Activated naive CD4-positive, alpha-beta T cell treated with anti-CD3 and anti-CD28 coated beads for 36 hours (primary cell): Measurements from ENCODE around the gene CSTF1. TPM values are rescaled to one million over a fixed set of nuclear protein-coding genes. Genes with fewer than 3 reads are reported as not detected.
"Not testable (repeated sequence)": the region's sequence is repeated elsewhere in the genome, so short reads cannot be mapped to it uniquely, and the experiment has no call there.

ENCODE experiments used
- CTCF ChIA-PET: fragments of 350-600 bp; sonication (Branson Sonifier 250); formaldehyde crosslinking; loops from one replicate; lab custom pipeline; 2021; ENCODE audit warnings: antibody characterized with exemption; lab: Charles Lee
- DNase-seq: peaks from one replicate; pipeline ENCODE4 v3.0.0-alpha.2; 2020
- H3K27ac Mint-ChIP-seq: one replicate; pipeline ENCODE4 v1.8.0; 2021; ENCODE audit warnings: mild to moderate bottlenecking, mixed read lengths
- H3K27me3 Mint-ChIP-seq: one replicate; pipeline ENCODE4 v1.8.0; 2021; ENCODE audit warnings: low read depth, mixed read lengths
- H3K36me3 Mint-ChIP-seq: one replicate; pipeline ENCODE4 v1.8.0; 2021; ENCODE audit warnings: low read depth, mixed read lengths
- H3K4me1 Mint-ChIP-seq: one replicate; pipeline ENCODE4 v1.8.0; 2021; ENCODE audit warnings: low read depth, mixed read lengths
- H3K4me3 Mint-ChIP-seq: one replicate; pipeline ENCODE4 v1.8.0; 2021; ENCODE audit warnings: mild to moderate bottlenecking, moderate library complexity, mixed read lengths
- H3K9me3 Mint-ChIP-seq: one replicate; pipeline ENCODE4 v1.8.0; 2021; ENCODE audit warnings: mixed read lengths
- intact Hi-C: fragments of 100-400 bp; cut with micrococcal nuclease; formaldehyde crosslinking; loops from one replicate; pipeline ENCODE4 v1.15.1; 2023
- total RNA-seq, 2 experiments: library from RNA; stranded (reverse); gene quantifications; one replicate each; pipeline ENCODE4 v1.2.3, GENCODE V29; 2021

CSTF1 gene
- total RNA-seq, 2 experiments from 2014 or later, result 68.0 to 70.7 TPM

- no peak overlapping the region for H3K4me3 Mint-ChIP-seq
- peaks cover 58% of the 10 kb centered on the region for H3K36me3 Mint-ChIP-seq
- no peak overlapping the region for H3K27ac Mint-ChIP-seq
- H3K27me3 Mint-ChIP-seq, result no peaks in the 10 kb centered on the region
- intact Hi-C loops, result no loop called here
- peaks cover 6% of the 10 kb centered on the region for H3K4me1 Mint-ChIP-seq
- H3K9me3 Mint-ChIP-seq, result no peaks in the 10 kb centered on the region
- CTCF ChIA-PET, result no interaction called here
- peak; percentile 14 for DNase-seq
Measured at GRCh38 chr20:56373942-56374341, 18.5 kb upstream of the CSTF1 start.

GRCh38 chr20:56376331-56376730 lies 16.1 kb upstream of the CSTF1 start:
- Mint-ChIP-seq H3K36me3 (peaks cover 55% of the 10 kb centered on the region), H3K4me3 (no peak overlapping the region), H3K4me1 (peaks cover 6% of the 10 kb centered on the region), H3K27ac (no peak overlapping the region), H3K27me3 (no peaks in the 10 kb centered on the region), H3K9me3 (no peaks in the 10 kb centered on the region)
- intact Hi-C loops, result no loop called here
- DNase-seq, result no peak
- CTCF ChIA-PET, result interaction anchor here (0.6 kb wide), 1 partner anchor 69 kb away, joined by 5 read pairs; no protein-coding TSS in a partner anchor

DNA sequence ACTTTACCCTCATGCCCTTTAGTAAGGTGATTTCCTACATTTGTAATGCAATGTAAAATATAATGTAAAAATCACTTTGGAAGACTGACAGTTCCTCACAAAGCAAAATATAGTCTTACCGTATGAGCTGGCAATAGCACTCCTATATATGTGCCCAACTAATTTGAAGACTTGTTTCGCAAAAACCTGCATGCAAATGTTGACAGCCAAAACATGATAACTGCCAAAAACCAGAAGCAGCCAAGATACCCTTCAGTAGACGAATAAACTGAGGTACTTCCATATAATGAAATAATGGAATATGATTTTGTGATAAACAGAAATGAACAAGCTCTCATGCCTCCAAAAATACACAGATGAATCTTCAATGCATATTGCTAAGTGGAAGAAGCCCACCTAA lies 14.1 kb upstream of the CSTF1 start:
- Mint-ChIP-seq H3K36me3 (peaks cover 59% of the 10 kb centered on the region), H3K27ac (no peak overlapping the region), H3K4me3 (no peak overlapping the region), H3K9me3 (no peaks in the 10 kb centered on the region), H3K27me3 (no peaks in the 10 kb centered on the region), H3K4me1 (peaks cover 2% of the 10 kb centered on the region)
- DNase-seq, result no peak
- CTCF ChIA-PET, result no interaction called here
- intact Hi-C loops, result no loop called here

DNA sequence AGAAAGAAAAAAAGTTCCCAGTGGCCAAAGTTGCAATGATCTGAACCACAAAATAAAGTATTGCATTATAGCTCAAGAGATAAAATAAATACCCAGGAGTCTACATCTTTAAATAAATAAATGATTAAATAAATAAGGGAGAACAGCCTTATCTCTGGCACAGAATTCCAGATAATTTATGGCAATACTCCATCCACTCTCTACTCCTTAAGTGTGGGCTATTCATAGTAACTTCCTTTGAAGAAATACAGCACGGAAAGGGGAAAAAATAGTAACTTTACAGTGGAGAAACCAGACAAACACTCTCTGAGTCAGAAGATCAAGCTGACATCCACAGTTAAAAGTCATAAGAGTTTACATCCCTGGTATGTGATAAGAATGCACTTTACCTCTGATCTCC lies 12.1 kb upstream of the CSTF1 start:
- no peak overlapping the region for H3K4me3 Mint-ChIP-seq
- peaks cover 60% of the 10 kb centered on the region for H3K36me3 Mint-ChIP-seq
- peaks cover 2% of the 10 kb centered on the region for H3K4me1 Mint-ChIP-seq
- CTCF ChIA-PET, result no interaction called here
- intact Hi-C loops, result no loop called here
- DNase-seq, result no peak
- no peak overlapping the region for H3K27ac Mint-ChIP-seq
- H3K27me3 Mint-ChIP-seq, result no peaks in the 10 kb centered on the region
- no peaks in the 10 kb centered on the region for H3K9me3 Mint-ChIP-seq

DNA sequence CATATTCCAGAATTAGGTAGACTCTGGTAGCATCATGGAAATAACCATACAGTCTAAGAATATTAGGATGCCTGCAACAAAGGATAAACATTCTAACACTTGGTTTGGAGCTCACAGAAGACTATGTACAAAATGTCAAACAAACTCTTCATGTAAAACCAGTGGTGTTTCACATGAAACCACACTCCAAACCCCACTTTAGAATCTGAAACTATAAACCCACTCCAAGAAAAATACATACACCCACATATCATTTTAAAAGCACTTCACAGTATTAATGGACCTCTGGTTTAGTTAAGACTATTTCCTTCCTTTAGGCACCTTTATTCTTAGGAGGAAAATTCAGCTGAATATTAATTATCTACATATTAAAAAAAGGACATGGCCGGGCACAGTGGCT lies 10.9 kb upstream of the CSTF1 start:
- H3K9me3 Mint-ChIP-seq, result no peaks in the 10 kb centered on the region
- CTCF ChIA-PET, result interaction anchor here (0.6 kb wide), 1 partner anchor 78 kb away, joined by 3 read pairs; no protein-coding TSS in a partner anchor
- intact Hi-C loops, result no loop called here
- H3K36me3 Mint-ChIP-seq, result peaks cover 62% of the 10 kb centered on the region
- peaks cover under 1% of the 10 kb centered on the region for H3K4me1 Mint-ChIP-seq
- DNase-seq, result no peak
- H3K27me3 Mint-ChIP-seq, result no peaks in the 10 kb centered on the region
- no peak overlapping the region for H3K27ac Mint-ChIP-seq
- no peak overlapping the region for H3K4me3 Mint-ChIP-seq

DNA sequence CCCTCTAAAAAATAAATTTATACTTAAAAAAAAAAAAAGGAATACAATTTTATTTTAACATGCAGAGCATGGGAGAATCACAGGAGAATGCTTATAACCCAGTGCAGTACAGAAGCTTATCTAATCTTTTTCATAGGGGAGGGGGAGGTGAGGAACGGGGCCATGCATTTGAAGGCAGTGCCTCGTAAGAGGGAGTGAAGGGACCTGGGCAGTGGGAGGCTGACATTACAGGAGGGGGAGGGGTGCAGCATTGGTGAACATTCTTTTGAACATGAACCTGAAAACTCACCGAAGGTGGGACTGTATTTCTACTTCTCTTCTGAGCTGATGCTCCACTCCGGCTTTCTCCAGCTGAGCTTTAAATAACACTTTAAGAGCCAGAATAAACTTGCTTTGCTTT lies 9.7 kb upstream of the CSTF1 start:
- H3K27me3 Mint-ChIP-seq, result no peaks in the 10 kb centered on the region
- peaks cover 62% of the 10 kb centered on the region for H3K36me3 Mint-ChIP-seq
- intact Hi-C loops, result no loop called here
- no peak for DNase-seq
- CTCF ChIA-PET, result no interaction called here
- no peak overlapping the region for H3K27ac Mint-ChIP-seq
- no peak overlapping the region for H3K4me3 Mint-ChIP-seq
- H3K9me3 Mint-ChIP-seq, result no peaks in the 10 kb centered on the region
- H3K4me1 Mint-ChIP-seq, result no peaks in the 10 kb centered on the region

DNA sequence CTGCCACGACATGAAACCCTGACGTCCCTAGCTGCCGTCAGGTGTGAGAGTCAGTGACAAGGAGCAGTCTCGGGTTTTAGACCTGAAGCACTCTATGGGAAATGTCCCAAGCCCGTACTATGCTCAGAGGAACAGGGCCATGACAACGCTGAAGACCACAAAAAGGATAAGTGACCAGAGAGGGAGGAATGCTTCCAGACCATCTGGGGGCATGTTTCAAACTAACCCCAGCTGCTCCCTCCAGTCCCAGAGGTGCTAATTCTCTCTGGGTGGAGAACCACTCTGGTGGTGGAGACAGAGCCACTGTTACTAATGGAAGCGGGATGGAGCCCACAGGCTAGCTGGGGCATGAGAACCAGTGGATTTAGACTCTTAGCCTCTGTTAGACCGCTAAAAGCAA lies 9.1 kb upstream of the CSTF1 start:
- no peak for DNase-seq
- Mint-ChIP-seq H3K9me3 (no peaks in the 10 kb centered on the region), H3K36me3 (peaks cover 61% of the 10 kb centered on the region), H3K4me1 (no peaks in the 10 kb centered on the region), H3K27me3 (no peaks in the 10 kb centered on the region), H3K27ac (no peak overlapping the region), H3K4me3 (no peak overlapping the region)
- CTCF ChIA-PET, result no interaction called here
- intact Hi-C loops, result no loop called here

GRCh38 chr20:56385130-56385529 lies 7.3 kb upstream of the CSTF1 start:
- H3K36me3 Mint-ChIP-seq, result peaks cover 65% of the 10 kb centered on the region

GRCh38 chr20:56386219-56386618 lies 6.2 kb upstream of the CSTF1 start:
- CTCF ChIA-PET, result no interaction called here
- no peak for DNase-seq
- H3K27ac Mint-ChIP-seq, result no peak overlapping the region
- H3K27me3 Mint-ChIP-seq, result no peaks in the 10 kb centered on the region
- no peaks in the 10 kb centered on the region for H3K9me3 Mint-ChIP-seq
- intact Hi-C loops, result no loop called here
- no peak overlapping the region for H3K4me3 Mint-ChIP-seq
- peaks cover 7% of the 10 kb centered on the region for H3K4me1 Mint-ChIP-seq
- peaks cover 62% of the 10 kb centered on the region for H3K36me3 Mint-ChIP-seq

More at GRCh38 chr20:56385130-56385529, 7.3 kb upstream of the CSTF1 start:
- Mint-ChIP-seq H3K27ac (no peak overlapping the region), H3K9me3 (no peaks in the 10 kb centered on the region), H3K4me3 (no peak overlapping the region), H3K27me3 (no peaks in the 10 kb centered on the region), H3K4me1 (peaks cover 3% of the 10 kb centered on the region)
- CTCF ChIA-PET, result no interaction called here
- no peak for DNase-seq
- intact Hi-C loops, result no loop called here

GRCh38 chr20:56388882-56389281 lies 3.6 kb upstream of the CSTF1 start:
- H3K4me3 Mint-ChIP-seq, result no peak overlapping the region
- peaks cover 16% of the 10 kb centered on the region for H3K4me1 Mint-ChIP-seq
- no peak overlapping the region for H3K27ac Mint-ChIP-seq
- CTCF ChIA-PET, result no interaction called here
- no peaks in the 10 kb centered on the region for H3K9me3 Mint-ChIP-seq
- no peak for DNase-seq
- intact Hi-C loops, result no loop called here
- H3K36me3 Mint-ChIP-seq, result peaks cover 61% of the 10 kb centered on the region
- no peaks in the 10 kb centered on the region for H3K27me3 Mint-ChIP-seq

DNA sequence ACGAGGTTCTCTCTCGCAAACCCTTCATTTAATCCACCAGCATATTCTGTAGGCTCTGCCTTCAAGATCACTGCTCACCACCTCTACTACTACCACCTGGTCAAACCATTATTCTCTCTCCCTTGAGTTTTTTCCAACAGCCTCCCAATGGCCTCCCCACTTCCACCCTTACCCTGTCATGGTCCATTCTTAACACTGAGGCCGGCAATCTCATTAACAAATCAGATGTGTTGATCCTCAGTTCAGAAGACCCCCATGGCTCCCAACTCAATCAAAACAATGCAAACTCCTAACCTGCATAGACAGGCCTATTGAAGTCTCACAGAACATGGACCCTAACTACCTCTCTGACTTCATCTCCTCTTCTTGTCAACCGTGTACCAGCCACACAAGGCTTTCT lies 2.6 kb upstream of the CSTF1 start:
- no peak for DNase-seq
- Mint-ChIP-seq H3K4me3 (peak overlapping the region; percentile 16), H3K9me3 (no peaks in the 10 kb centered on the region), H3K36me3 (peaks cover 59% of the 10 kb centered on the region), H3K27ac (no peak overlapping the region), H3K4me1 (peaks cover 21% of the 10 kb centered on the region), H3K27me3 (no peaks in the 10 kb centered on the region)
- intact Hi-C loops, result no loop called here
- CTCF ChIA-PET, result no interaction called here

- CTCF ChIA-PET, H3K27ac Mint-ChIP-seq: not testable (repeated sequence)
Measured at GRCh38 chr20:56390396-56390795, 2.0 kb upstream of the CSTF1 start.

GRCh38 chr20:56391037-56391436 lies 1.4 kb upstream of the CSTF1 start:
- intact Hi-C loops, result no loop called here
- Mint-ChIP-seq H3K4me3 (no peak overlapping the region), H3K4me1 (peaks cover 31% of the 10 kb centered on the region), H3K27ac (no peak overlapping the region), H3K9me3 (no peaks in the 10 kb centered on the region), H3K27me3 (no peaks in the 10 kb centered on the region), H3K36me3 (peaks cover 62% of the 10 kb centered on the region)
- CTCF ChIA-PET, result interaction anchor here (1.2 kb wide), 1 partner anchor 21 kb away, joined by 4 read pairs; the partner anchor contains the start of gene CASS4
- no peak for DNase-seq

More at GRCh38 chr20:56390396-56390795, 2.0 kb upstream of the CSTF1 start:
- H3K9me3 Mint-ChIP-seq, DNase-seq, H3K27me3 Mint-ChIP-seq, intact Hi-C loops, H3K4me3 Mint-ChIP-seq: not testable (repeated sequence)
- peaks cover 27% of the 10 kb centered on the region for H3K4me1 Mint-ChIP-seq
- peaks cover 62% of the 10 kb centered on the region for H3K36me3 Mint-ChIP-seq
